ENCODE measurements around the gene HMGB4.

HMGB4 gene

GRCh38 chr1:33897092-33897725, 33.3 kb downstream of the HMGB4 start:
- DNase-seq (ENCODE audit: low read depth in 2 of 2), result no peak

- DNase-seq (ENCODE audit: low read depth in 2 of 2), result no peak
These were observed 34.5 kb downstream of the HMGB4 start for GRCh38 chr1:33898406-33898805.

- no peak for DNase-seq (ENCODE audit: low read depth in 2 of 2)
These were observed 35.0 kb downstream of the HMGB4 start for GRCh38 chr1:33898881-33899280.

GRCh38 chr1:33899746-33900145, 35.9 kb downstream of the HMGB4 start:
- no peak for DNase-seq (ENCODE audit: low read depth in 2 of 2)

- DNase-seq (ENCODE audit: low read depth in 2 of 2), result no peak
These were observed 38.8 kb downstream of the HMGB4 start for GRCh38 chr1:33902486-33903209.

GRCh38 chr1:33903210-33903589, 39.3 kb downstream of the HMGB4 start:
- DNase-seq (ENCODE audit: low read depth in 2 of 2), result no peak

- no peak for DNase-seq (ENCODE audit: low read depth in 2 of 2)
These were observed 41.4 kb downstream of the HMGB4 start for GRCh38 chr1:33905241-33905640.

- DNase-seq (ENCODE audit: low read depth in 2 of 2), result no peak
These were observed 42.3 kb downstream of the HMGB4 start for GRCh38 chr1:33906156-33906555.

- no peak for DNase-seq (ENCODE audit: low read depth in 2 of 2)
These were observed 44.6 kb downstream of the HMGB4 start for GRCh38 chr1:33908324-33908956.

Data from stimulated activated CD4-positive, alpha-beta T cell treated with anti-CD3 and anti-CD28 coated beads, Interleukin-4, amount 100 ng/mL, for 48 hours (primary cell).